Uterus (tissue), 4 donors: ENCODE measurements around the gene COL4A4. TPM values are rescaled to one million over a fixed set of nuclear protein-coding genes. Genes with fewer than 3 reads are reported as not detected.

Experiments used
- DNase-seq, 2 donors: peaks; one replicate each; pipeline ENCODE4 v3.0.0-alpha.2; 2019 to 2020
- H3K27ac ChIP-seq, 2 donors: fragments of 200-600 bp; sonication (generic); 1 replicate in 1 of 2; 2 replicates in 1 of 2; pipeline ENCODE4 v1.5.1; 2016 to 2018
- H3K27me3 ChIP-seq, 2 donors: fragments of 200-600 bp; sonication (generic); one replicate each; pipeline ENCODE4 v1.5.1; 2018 to 2019; ENCODE audit warnings: control low read depth in 1 of 2
- H3K36me3 ChIP-seq, 2 donors: fragments of 200-600 bp; sonication (generic); one replicate each; pipeline ENCODE4 v1.5.1; 2019; ENCODE audit warnings: control low read depth in 1 of 2
- H3K4me1 ChIP-seq, 2 donors: fragments of 200-600 bp; sonication (generic); one replicate each; pipeline ENCODE4 v1.5.1; 2018 to 2019; ENCODE audit warnings: control low read depth in 1 of 2
- H3K4me3 ChIP-seq, 2 donors: fragments of 200-600 bp; sonication (generic); 1 replicate in 1 of 2; 2 replicates in 1 of 2; pipeline ENCODE4 v1.5.1; 2018 to 2019; ENCODE audit warnings: mild to moderate bottlenecking in 1 of 2
- H3K9me3 ChIP-seq, 2 donors: fragments of 200-600 bp; sonication (generic); one replicate each; pipeline ENCODE4 v1.5.1; 2019; ENCODE audit warnings: control low read depth in 1 of 2
- POLR2A ChIP-seq, 2 donors: fragments of 450-650 bp; IDR thresholded peaks; one replicate each; pipeline ENCODE4 v1.6.1; 2016; ENCODE audit warnings: antibody characterized with exemption in 2 of 2, mild to moderate bottlenecking in 1 of 2, moderate library complexity in 1 of 2
- intact Hi-C: fragments of 100-400 bp; cut with DNase I; formaldehyde crosslinking; loops from one replicate; pipeline ENCODE4 v1.15.1; 2023; ENCODE audit warnings: low total_unique reads
- total RNA-seq, 4 donors: library from RNA; depleted of rRNA in 3 of 4; stranded (reverse); fragments of >200 nt in 3 of 4; gene quantifications; one replicate each; pipeline versions ENCODE4 v1.1.0 to v1.2.4, GENCODE V29; 2014 to 2023
- TF ChIP-seq, protein P1 (sequence below), 4 experiments: fragments of 200-600 bp in 2 of 4; fragments of 450-650 bp in 2 of 4; sonication (generic) in 2 of 4; IDR thresholded peaks; one replicate each; pipeline ENCODE4 v1.5.1; 2016 to 2019; ENCODE audit warnings: antibody characterized with exemption in 4 of 4, mild to moderate bottlenecking in 2 of 4, moderate library complexity in 1 of 4
- donor health status: DM: yes; HTN: yes; CAD: no.

COL4A4 gene
- total RNA-seq, 4 donors from 2014 or later, result 0.76 to 6.4 (median 3.4) TPM

DNA sequence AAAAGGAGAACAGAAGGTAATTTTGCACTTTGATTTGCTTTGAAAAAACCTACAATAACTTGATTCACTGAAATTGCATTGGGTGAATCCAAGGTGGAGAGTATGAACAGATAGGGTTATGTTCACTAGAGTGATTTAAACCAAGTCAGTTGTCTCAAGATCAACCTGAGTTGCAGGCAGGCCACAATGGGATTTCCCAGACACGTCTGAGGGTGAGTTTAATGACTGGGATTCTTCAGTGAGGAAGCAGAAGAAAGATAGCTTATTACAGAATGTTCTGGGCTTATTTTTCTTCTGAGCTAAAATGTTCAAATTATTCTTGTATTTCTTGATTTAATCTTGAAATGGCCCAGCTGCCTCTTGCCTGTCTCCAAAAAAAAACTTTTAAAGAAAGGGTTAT lies 20.1 kb downstream of the COL4A4 start:
- intact Hi-C loops, result no loop called here

DNA sequence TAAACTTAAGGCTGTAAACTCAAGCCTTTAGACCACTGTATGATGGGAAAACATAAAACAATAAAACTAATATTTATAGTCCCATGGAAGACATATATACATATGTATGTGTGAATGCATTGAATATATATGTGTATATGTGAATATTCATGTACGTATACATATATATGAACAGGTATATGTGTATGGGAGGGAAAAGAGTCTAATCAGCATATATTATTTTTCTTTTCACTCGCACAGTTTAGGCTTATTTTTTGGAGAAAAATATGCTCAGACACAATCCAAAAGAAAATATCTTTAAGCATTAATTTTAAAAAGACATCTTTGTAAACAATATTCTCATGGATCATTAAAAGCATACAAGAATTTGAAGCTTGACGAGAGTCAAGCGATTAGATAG lies 22.7 kb downstream of the COL4A4 start:
- Histone ChIP-seq H3K27ac (no peak overlapping the region), H3K36me3 (no peaks in the 10 kb centered on the region), H3K9me3 (no peaks in the 10 kb centered on the region), H3K4me3 (no peak overlapping the region), H3K4me1 (no peaks in the 10 kb centered on the region), H3K27me3 (no peaks in the 10 kb centered on the region)
- no peak for DNase-seq
- TF ChIP-seq, protein P1, sequence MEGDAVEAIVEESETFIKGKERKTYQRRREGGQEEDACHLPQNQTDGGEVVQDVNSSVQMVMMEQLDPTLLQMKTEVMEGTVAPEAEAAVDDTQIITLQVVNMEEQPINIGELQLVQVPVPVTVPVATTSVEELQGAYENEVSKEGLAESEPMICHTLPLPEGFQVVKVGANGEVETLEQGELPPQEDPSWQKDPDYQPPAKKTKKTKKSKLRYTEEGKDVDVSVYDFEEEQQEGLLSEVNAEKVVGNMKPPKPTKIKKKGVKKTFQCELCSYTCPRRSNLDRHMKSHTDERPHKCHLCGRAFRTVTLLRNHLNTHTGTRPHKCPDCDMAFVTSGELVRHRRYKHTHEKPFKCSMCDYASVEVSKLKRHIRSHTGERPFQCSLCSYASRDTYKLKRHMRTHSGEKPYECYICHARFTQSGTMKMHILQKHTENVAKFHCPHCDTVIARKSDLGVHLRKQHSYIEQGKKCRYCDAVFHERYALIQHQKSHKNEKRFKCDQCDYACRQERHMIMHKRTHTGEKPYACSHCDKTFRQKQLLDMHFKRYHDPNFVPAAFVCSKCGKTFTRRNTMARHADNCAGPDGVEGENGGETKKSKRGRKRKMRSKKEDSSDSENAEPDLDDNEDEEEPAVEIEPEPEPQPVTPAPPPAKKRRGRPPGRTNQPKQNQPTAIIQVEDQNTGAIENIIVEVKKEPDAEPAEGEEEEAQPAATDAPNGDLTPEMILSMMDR (IDR thresholded peaks at IDR 0.05), result no peak
- no peak for TF ChIP-seq POLR2A (IDR thresholded peaks at IDR 0.05)
- intact Hi-C loops, result no loop called here

More for the DNA sequence above, 20.1 kb downstream of the COL4A4 start:
- Histone ChIP-seq H3K36me3 (no peaks in the 10 kb centered on the region), H3K4me3 (no peak overlapping the region), H3K9me3 (peaks cover 0 to 2% of the 10 kb centered on the region in 2 donors), H3K27me3 (no peaks in the 10 kb centered on the region), H3K4me1 (no peaks in the 10 kb centered on the region), H3K27ac (no peak overlapping the region)
- TF ChIP-seq, protein P1 (IDR thresholded peaks at IDR 0.05), result no peak
- no peak for TF ChIP-seq POLR2A (IDR thresholded peaks at IDR 0.05)
- DNase-seq, result no peak

DNA sequence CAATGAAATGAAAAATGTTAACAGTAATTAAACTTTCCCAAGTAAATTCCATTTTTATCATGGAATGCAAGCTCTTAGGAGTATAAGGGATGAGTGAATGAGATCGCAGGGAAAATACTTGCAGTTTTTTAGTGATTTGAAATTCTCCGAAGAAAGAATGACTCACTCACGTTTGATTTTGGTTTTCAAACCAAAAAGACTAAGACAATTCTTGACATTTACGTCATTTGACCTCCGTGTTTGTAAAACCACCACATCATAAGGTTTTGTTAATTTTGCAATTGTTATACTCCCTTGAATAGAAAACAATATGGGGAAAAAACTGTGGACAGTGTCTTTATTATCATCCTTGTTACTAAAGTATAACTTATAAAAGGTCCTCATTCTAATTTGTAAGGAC lies 29.4 kb downstream of the COL4A4 start:
- intact Hi-C loops, result no loop called here
- H3K36me3 ChIP-seq, result no peaks in the 10 kb centered on the region
- no peak overlapping the region for H3K27ac ChIP-seq
- DNase-seq, result no peak
- TF ChIP-seq, protein P1 (IDR thresholded peaks at IDR 0.05), result no peak
- TF ChIP-seq POLR2A (IDR thresholded peaks at IDR 0.05), result no peak
- no peaks in the 10 kb centered on the region for H3K27me3 ChIP-seq
- H3K4me3 ChIP-seq, result no peak overlapping the region
- no peaks in the 10 kb centered on the region for H3K9me3 ChIP-seq
- no peaks in the 10 kb centered on the region for H3K4me1 ChIP-seq

DNA sequence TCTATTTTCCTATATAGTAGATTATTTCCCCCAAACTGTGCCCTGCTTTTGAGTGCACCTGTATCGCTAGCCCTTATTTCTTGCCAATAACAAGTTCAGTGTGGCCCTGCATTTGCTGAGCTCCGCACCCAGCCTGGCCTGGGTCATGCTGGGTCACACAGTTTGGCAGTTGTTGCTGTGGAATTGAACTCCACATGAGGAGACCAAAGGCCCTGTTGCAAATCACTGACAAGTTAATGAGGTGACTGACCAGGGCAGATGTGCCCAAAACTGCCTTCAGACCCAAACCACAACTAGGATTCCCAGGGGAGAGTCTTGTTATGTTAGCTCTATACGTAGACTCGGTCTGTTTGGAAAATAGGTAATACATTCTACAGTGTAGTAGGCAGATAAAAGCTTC lies 31.0 kb downstream of the COL4A4 start:
- H3K9me3 ChIP-seq, result no peaks in the 10 kb centered on the region
- no peak for TF ChIP-seq POLR2A (IDR thresholded peaks at IDR 0.05)
- TF ChIP-seq, protein P1 (IDR thresholded peaks at IDR 0.05), result no peak
- no peak overlapping the region for H3K27ac ChIP-seq
- H3K4me1 ChIP-seq, result no peaks in the 10 kb centered on the region
- intact Hi-C loops, result no loop called here
- H3K4me3 ChIP-seq, result no peak overlapping the region
- H3K27me3 ChIP-seq, result no peaks in the 10 kb centered on the region
- no peaks in the 10 kb centered on the region for H3K36me3 ChIP-seq
- DNase-seq, result no peak

DNA sequence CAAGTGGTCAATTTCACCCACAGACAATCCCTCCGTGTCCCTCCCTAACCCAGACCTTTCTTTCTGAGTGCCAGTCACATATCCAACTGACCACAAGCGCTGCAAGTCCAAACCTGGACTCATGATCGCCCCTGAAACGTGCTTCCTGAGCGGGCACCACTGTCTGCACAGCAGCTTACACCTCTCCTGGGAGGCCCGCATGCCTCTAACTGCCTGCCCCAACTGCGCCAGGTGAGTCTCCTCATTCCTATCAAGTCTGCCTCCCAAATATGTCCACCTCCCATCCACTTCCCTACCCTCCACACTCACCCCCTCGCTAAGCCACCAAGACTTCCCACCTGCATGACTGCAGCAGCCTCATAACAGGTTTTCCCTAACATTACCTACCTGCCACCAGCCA lies 33.4 kb downstream of the COL4A4 start:
- H3K27ac ChIP-seq, result no peak overlapping the region
- intact Hi-C loops, result no loop called here
- H3K4me1 ChIP-seq, result no peaks in the 10 kb centered on the region
- TF ChIP-seq POLR2A (IDR thresholded peaks at IDR 0.05), result no peak
- TF ChIP-seq, protein P1 (IDR thresholded peaks at IDR 0.05), result no peak
- H3K4me3 ChIP-seq, result no peak overlapping the region
- no peak for DNase-seq
- no peaks in the 10 kb centered on the region for H3K36me3 ChIP-seq
- no peaks in the 10 kb centered on the region for H3K9me3 ChIP-seq
- H3K27me3 ChIP-seq, result no peaks in the 10 kb centered on the region
